Erythroblast (primary cell): ENCODE measurements around the gene FLG.
"Not testable (repeated sequence)": the region's sequence is repeated elsewhere in the genome, so short reads cannot be mapped to it uniquely, and the experiment has no call there.

Experiments
- GATA1 ChIP-seq: IDR thresholded peaks from 2 replicates; pipeline ENCODE4 v1.6.1; 2011; ENCODE audit warnings: low read depth, mild to moderate bottlenecking, control low read depth, low read length, moderate library complexity
- POLR2A ChIP-seq: IDR thresholded peaks from 2 replicates; pipeline ENCODE4 v1.6.1; 2011; ENCODE audit warnings: mild to moderate bottlenecking, low read length

DNA sequence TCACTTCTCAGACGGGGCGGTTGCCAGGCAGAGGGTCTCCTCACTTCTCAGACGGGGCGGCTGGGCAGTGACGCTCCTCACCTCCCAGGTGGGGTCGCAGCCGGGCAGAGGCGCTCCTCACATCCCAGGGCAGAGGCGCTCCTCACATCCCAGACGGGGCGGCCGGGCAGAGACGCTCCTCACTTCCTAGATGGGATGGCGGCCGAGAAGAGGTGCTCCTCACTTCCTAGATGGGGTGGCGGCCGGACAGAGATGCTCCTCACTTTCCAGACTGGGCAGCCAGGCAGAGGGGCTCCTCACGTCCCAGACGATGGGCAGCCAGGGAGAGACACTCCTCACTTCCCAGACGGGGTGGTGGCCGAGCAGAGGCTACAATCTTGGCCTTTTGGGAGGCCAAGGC lies 68.6 kb downstream of the FLG start:
- TF ChIP-seq POLR2A, GATA1: not testable (repeated sequence)
